ENCODE results near the gene TPRX1. TPM values are rescaled to one million over a fixed set of nuclear protein-coding genes. Genes with fewer than 3 reads are reported as not detected.

TPRX1 gene
- total and polyA plus RNA-seq, 3 donors from 2014 or later, result 0.55 to 1.2 (median 0.62) TPM

DNA sequence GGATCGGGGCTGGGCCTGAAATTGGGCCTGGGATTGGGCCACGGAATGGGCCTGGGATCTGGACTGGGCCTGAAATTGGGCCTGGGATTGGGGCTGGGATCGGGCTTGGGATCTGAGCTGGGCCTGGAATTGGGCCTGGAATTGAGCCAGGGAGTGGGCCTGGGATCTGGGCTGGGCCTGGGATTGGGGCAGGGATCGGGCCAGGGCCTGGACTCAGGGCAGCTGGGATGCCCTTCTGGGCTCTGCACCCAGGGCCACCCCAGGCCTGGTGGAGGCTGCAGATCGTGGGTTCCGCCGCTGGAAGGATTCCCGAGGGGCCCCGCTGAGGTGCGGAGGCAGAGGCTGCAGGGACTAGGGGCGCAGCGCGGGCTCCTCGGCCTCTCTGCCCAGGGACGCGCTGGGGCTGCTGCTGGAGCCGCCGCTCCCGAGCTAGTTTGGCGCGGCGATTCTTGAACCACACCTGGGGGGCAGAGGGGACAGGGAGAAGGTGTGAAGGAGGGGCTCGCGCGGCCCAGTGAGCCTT, 1.8 kb downstream of the TPRX1 start:
- Histone ChIP-seq H3K4me3 (no peak overlapping the region), H3K27me3 (no peaks in the 10 kb centered on the region), H3K4me1 (no peaks in the 10 kb centered on the region), H3K36me3 (ENCODE audit: low read depth, missing control alignments) (no peaks in the 10 kb centered on the region), H3K27ac (no peak overlapping the region), H3K9me3 (no peaks in the 10 kb centered on the region)
- 62 to 83% methylated on average over 3 to 25 of the region's 25 CpGs for WGBS, 2 donors
- TF ChIP-seq, protein P1, sequence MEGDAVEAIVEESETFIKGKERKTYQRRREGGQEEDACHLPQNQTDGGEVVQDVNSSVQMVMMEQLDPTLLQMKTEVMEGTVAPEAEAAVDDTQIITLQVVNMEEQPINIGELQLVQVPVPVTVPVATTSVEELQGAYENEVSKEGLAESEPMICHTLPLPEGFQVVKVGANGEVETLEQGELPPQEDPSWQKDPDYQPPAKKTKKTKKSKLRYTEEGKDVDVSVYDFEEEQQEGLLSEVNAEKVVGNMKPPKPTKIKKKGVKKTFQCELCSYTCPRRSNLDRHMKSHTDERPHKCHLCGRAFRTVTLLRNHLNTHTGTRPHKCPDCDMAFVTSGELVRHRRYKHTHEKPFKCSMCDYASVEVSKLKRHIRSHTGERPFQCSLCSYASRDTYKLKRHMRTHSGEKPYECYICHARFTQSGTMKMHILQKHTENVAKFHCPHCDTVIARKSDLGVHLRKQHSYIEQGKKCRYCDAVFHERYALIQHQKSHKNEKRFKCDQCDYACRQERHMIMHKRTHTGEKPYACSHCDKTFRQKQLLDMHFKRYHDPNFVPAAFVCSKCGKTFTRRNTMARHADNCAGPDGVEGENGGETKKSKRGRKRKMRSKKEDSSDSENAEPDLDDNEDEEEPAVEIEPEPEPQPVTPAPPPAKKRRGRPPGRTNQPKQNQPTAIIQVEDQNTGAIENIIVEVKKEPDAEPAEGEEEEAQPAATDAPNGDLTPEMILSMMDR (IDR thresholded peaks at IDR 0.05), result no peak
- TF ChIP-seq POLR2A (IDR thresholded peaks at IDR 0.05), result no peak
- intact Hi-C loops (cut with DNase I; ENCODE audit: low total_unique reads), result no loop called here
- DNase-seq, result no peak

DNA sequence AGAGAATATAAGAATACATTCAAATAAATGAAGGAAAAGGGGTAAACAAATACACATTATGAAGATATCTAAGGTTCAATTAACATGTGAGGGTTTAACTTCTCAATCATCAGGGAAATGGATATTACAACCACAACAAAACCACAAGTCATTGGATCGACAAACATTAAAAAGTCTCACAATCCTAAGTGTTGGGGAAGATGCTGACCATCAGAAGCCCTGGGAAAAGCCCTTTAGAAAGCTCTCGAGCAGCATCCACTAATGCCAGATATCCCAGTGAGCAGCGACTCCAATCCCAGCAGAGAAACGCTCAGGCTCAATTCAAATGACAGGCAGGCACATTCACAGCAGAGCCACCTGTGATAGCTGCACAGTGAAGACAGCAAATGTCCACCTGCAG, 3.1 kb downstream of the TPRX1 start:
- WGBS, 2 donors, result 93 to 95% methylated on average over 4 of the region's 4 CpGs
- H3K27me3 ChIP-seq, result no peaks in the 10 kb centered on the region
- H3K9me3 ChIP-seq, result no peaks in the 10 kb centered on the region
- H3K4me1 ChIP-seq, result no peaks in the 10 kb centered on the region
- H3K36me3 ChIP-seq (ENCODE audit: low read depth, missing control alignments), result no peaks in the 10 kb centered on the region
- intact Hi-C loops (cut with DNase I; ENCODE audit: low total_unique reads), result no loop called here
- no peak overlapping the region for H3K27ac ChIP-seq
- TF ChIP-seq, protein P1 (IDR thresholded peaks at IDR 0.05), result no peak
- no peak for TF ChIP-seq POLR2A (IDR thresholded peaks at IDR 0.05)
- H3K4me3 ChIP-seq, result no peak overlapping the region
- DNase-seq, result no peak

- intact Hi-C loops (cut with DNase I; ENCODE audit: low total_unique reads), result no loop called here
- Histone ChIP-seq H3K4me1 (no peaks in the 10 kb centered on the region), H3K4me3 (no peak overlapping the region), H3K27ac (no peak overlapping the region), H3K27me3 (no peaks in the 10 kb centered on the region), H3K9me3 (no peaks in the 10 kb centered on the region), H3K36me3 (ENCODE audit: low read depth, missing control alignments) (no peaks in the 10 kb centered on the region)
- no peak for TF ChIP-seq POLR2A (IDR thresholded peaks at IDR 0.05)
- TF ChIP-seq, protein P1 (IDR thresholded peaks at IDR 0.05), result no peak
- DNase-seq, result no peak
- 84 to 98% methylated on average over 4 of the region's 4 CpGs for WGBS, 2 donors
Measured at GRCh38 chr19:47798904-47799266, 5.5 kb downstream of the TPRX1 start.

DNA sequence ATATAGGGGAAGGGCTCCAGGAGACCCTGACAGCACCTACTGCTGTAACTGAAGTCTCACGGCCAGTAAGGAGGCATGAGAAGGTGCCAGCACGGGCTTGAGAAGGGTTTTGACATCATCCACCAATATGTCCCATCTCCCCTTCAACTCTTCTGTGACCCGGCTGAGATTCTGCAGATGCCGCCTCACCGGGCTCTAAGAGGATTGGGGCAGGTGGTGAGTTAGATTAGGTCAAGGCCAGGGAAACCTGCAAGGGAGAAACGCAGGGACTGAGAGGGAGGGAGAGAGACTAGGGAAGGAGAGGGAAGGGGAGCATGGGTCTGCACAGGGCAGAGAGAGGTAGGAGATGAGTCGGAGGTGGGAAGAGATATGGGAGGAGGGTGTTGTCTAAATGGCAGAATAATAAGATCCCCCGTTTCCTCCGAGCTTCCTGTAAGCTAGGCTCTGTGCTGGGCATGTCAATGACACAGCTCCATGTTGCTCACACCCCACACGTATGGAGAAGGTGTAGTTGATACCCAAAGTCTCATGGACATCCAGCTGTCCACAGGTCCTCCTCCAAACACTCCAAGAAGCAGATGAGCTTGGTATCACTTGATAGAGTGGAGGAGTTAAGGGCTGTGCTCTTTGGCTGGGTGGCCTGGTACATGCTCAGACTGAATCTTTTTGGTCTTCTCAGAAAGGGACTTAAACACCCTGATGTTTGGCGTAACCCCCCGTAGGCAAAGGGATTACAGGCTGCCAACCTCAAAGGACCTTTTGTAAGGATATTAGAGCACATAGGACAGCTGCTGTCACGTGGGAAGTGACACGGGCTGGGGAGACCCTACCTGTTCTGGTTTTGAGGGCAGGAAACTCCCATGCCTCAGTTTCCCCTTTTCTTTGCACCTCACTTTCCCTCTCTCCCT, 6.1 kb downstream of the TPRX1 start:
- 58 to 67% methylated on average over 14 of the region's 14 CpGs for WGBS, 2 donors
- H3K27ac ChIP-seq, result no peak overlapping the region
- no peaks in the 10 kb centered on the region for H3K27me3 ChIP-seq
- no peak overlapping the region for H3K4me3 ChIP-seq
- TF ChIP-seq, protein P1 (IDR thresholded peaks at IDR 0.05), result no peak
- TF ChIP-seq POLR2A (IDR thresholded peaks at IDR 0.05), result no peak
- H3K4me1 ChIP-seq, result no peaks in the 10 kb centered on the region
- no peaks in the 10 kb centered on the region for H3K9me3 ChIP-seq
- DNase-seq, result no peak
- no peaks in the 10 kb centered on the region for H3K36me3 ChIP-seq (ENCODE audit: low read depth, missing control alignments)
- intact Hi-C loops (cut with DNase I; ENCODE audit: low total_unique reads), result no loop called here

All from testis (tissue), 3 donors.